GM21447 (cell line): ENCODE results near the gene SLCO4A1.

Source experiments
- ATAC-seq: cut with Tn5 transposase; IDR thresholded peaks from one replicate; pipeline ENCODE4 v1.9.1; 2021; ENCODE audit not compliant: unreplicated experiment

The SLCO4A1 gene

DNA sequence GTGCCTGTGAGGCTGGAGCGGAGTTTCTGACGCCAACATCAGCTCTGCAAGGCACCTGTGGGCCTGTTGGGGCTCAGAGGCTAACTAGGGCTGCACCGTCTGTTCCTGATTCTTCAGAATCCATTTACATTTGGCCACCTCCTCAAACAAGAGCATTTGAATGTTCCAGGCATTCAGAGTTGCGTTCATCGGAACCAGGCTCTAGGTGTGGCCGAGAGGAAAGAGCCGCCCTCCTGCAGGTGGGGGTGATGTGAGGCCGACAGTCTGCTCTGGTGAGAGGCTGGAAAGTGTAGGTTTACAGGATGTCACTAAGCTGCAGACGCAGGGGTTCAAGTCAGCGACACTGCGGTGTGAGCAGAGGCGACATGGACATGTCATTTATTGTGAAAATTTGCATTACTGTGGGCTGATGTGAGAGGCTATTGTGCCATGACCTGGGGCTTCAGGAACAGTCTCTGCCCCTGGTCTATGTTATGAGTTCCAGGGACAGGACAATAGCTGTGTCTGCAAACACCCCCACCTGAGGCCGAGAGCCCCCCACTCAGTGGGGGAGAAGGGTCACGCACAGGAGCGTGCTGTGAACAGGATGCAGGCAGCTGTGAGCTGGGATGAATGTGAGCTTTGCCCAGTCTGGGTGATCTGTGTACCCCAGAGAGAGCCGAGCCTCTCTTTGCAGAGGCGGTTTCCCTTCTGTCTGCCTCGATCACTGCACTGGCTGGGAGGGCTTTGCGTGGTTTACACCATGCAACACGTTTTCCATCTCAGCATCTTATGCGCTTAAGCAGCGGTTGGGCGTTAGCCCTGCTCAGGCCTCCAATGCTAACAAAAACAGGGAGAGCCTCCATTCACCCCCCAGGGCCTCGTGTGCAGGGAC lies 21.1 kb downstream of the SLCO4A1 start:
- no peak for ATAC-seq

DNA sequence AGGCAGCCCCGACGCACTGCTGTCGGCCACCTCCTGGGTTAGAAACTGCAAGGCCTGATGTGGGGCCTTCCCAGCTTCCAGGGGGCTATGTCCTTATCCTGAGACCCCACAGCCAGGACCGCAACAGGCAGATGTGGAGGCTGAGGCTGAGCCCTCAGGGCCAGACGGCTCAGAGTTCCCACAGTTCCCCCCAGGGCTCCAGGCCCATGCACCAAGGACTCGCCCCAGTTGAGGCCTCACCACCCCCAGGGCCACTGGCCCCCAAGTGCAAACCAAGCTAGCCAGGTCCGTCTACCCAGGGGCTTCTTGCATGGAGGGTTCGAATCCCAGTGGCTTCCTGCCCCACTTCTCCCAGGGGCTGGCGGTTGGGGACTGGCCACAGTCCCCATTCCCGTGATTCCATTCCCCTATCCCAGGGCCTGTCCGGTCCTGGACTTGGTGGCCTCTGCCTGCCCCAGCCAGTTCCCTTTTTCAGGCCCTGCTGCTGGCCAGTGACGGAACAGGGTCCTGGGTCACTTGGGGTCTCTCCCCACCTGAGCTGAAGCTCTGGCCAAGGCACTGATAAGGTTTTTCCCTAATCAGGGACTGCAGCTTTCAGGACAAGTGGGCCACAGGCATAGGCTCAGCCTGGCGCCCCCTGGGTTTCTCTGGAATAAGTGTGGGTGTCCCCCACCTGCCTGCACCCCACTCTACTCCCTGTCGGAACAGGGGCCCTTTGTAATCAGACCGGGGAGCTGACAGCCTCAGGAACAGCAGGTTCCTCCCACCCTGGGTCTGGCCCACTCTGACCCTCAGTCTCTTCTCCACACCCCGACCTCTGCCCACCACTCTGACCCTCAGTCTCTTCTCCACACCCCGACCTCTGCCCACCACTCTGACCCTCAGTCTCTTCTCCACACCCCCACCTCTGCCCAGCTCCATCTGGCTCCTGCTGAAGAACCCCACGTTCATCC lies 22.0 kb downstream of the SLCO4A1 start:
- no peak for ATAC-seq

DNA sequence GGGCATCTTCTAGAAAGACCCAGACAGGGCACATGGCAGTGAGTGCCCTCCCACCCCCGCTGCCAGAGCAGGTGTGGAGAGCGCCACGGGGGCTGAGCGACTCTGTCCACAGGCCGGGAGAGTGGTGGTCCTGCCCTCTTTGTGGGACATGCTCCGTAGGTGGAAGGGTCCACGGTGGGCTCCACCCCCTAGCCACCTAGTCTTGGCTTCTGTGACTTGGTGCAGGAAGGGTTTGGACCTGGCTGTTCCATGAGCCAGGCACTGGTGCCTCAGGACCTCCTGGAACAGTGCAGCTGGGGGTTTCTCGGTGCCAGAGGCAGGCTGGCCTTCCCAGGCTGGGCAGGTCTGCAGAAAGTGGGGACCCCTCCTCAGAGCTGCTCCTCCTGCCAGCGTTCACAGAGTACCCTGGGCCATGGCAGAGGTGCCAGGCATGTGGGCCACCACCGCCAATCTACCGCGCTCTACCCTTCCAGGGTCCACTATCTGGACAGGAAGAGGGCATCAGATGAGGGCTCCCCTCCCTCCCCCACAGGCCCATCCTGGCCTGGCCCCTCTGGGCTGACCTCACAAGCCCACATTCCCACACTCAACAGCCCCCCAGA lies 23.0 kb downstream of the SLCO4A1 start:
- ATAC-seq, result no peak

DNA sequence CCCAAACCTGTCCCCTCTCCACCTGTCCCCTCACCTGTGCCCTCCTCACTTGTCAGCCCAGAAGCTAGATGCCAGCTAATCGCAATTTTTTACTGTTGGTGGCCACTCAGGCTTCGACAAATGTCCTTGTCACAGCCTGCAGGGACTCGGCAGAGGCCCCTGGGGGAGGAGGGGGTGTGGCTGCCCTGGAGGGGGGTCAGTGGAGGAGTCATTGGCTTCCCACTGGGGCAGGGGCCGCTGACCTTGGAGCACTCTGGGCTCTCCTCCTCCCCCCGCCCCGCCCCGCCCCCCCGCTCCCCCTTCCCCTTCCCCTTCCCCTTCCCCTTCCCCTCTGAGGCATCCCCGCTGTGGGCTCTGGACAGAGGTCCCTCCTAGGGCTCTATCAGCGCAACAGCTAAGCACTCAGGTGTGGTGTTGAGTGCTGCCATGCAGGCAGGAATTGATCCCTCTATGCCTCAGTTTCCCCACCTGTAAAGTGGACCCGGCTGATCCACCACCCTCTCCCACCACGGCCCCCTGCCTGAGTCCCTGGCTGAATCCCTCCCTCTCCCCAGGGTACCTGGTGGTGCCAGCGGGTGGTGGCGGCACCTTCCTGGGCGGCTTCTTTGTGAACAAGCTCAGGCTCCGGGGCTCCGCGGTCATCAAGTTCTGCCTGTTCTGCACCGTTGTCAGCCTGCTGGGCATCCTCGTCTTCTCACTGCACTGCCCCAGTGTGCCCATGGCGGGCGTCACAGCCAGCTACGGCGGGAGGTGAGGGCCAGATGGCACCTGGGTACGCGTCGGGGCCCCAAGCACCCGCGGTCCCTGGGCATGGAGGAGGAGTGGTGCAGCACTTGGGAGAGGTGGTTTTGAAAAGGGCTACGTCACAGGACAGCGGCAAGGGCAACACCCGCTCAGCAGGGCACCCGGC lies 23.8 kb downstream of the SLCO4A1 start:
- no peak for ATAC-seq

DNA sequence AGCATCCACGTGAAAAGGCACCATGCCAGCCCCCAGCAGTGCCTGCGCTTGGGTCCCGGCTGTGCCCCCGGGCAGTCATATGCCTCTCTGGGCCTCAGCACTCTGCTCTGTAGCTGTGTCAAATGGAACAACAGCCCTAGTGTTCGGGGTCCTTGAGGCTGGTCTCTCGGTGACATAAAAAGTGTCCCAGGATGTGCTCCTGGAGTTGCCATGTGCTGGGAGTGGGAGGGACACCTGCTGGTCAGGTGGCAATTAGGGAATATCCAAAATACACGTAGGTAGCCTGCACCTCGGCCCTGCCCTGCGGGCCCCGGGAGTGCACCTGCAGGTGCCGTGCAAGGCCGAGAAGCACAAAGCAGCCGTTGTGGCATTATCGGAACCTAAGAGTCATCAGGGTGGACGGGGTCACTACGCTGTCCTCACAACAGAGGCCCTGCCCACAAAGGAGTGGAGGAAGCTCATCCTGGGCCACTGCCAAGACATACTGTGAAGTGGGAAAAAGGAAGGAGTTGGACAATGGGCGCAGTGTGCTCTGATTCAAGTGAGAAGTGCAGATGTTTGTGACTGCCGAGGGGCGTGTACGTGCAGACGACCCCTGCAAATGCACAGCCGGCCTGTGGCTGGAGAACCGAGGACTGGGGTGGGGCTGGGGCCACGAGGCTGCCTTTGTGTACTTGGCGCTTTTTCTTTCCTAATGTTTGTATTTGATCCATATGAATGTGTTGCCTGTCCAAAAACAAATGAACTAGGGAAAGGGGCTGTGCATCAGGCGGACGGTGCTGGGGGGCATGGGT lies 24.6 kb downstream of the SLCO4A1 start:
- no peak for ATAC-seq

DNA sequence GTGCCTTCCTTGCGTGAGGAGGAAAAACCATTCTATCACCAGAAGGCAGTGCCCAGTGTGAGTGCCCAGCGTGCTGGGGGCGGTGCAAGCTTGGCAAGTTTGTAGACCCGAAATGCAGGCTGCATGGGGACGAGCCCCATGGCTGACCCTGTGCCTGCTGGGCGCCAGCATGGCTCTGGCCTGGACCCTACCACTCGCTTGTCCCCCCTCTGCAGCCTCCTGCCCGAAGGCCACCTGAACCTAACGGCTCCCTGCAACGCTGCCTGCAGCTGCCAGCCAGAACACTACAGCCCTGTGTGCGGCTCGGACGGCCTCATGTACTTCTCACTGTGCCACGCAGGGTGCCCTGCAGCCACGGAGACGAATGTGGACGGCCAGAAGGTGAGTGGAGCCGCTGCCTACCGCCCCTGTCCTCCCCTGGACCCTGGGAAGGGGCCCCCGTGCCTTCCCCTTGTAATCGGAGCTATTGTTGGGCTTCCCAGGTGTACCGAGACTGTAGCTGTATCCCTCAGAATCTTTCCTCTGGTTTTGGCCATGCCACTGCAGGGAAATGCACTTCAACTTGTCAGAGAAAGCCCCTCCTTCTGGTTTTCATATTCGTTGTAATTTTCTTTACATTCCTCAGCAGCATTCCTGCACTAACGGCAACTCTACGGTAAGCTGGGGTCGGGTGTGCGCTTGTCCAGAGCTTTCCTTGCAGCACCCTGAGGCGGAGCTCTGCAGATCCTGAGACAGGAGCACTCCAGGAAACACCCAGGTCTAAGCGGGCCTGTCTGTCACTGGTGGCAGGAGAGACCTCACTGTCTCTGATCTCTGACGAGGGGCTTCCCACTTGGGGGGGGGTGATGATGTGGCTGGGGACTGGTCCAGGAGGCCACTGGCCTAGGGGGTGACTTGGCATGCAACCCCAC lies 25.5 kb downstream of the SLCO4A1 start:
- ATAC-seq, result no peak

DNA sequence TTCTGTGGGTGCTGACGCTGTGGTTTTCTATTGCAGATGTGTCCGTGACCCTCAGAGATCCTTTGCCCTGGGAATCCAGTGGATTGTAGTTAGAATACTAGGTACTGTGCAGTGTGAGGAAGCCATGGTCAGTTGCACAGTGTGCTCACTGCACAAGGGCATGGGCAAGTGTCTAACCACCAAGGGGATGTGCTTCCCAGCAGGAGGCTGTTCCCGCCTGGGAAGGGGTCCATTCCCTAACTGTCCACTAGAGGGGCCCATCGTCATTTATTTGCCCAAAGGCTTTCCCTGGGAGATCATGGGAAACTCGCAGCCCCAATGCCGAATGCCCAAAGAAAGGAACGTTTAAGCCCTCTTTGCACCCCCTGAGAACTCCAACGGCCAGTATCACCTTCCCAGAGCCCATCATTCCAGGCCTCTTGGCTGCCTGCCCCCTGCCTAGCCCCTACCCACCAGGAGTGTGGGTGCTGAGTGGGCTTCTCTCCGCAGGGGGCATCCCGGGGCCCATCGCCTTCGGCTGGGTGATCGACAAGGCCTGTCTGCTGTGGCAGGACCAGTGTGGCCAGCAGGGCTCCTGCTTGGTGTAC lies 26.2 kb downstream of the SLCO4A1 start:
- ATAC-seq, result no peak

DNA sequence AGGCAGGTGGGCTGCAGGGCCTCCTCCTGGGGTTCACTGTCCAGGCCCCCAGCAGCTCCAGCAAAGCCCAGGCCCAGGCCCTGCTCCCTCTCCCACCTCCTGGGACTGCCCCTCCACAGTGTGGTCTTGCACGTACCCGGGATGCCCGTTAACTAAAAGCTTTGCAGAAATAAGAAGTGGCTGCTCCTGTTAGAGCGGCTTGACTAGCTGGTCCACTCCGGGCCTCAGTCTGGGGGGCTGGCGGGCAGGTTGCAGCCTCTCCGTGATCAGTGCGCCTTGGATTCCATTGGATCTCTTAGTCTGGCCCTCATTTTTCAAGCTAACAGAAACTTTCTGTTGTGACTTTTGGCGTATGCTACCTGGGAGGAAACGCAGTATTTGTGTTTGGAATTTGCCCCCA lies 26.9 kb downstream of the SLCO4A1 start:
- ATAC-seq, result no peak

DNA sequence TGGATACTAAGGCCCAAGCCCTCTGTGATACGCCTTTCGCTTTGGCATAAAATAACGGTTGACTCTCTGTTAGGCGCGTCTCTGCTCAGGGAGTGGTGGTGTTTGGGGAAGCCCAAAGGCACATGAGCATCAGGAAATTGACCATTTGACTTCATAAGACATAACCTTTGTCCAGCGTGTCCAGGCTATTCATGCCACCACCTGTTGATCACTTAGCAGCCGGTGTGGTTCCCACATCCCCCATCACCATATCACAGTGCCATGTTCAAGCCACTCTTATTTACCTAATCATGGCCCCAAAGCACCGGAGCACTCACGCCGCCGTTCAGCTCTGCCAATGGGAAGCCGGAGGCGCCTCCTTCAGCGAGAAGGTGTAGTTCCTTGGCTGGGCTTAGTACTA lies 27.9 kb downstream of the SLCO4A1 start:
- no peak for ATAC-seq

DNA sequence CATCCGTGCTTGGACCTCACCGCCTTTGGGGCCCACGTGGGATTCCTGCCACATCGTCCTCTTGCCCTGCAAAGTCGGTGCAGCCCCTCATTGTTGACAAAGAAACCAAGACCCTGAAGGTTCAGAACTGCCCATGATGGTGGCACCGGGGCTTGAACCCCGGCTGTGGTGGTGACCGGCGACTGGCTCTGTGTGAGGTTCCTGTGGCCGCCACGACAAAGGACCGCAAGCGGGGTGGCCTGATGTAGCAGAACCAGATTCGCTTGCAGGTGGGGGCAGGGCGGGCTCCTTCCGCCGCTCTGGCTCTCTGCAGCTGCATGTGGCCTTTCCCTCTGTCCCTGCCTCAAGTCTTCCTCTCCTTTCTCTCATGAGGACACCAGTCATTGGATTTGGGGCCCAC lies 28.7 kb downstream of the SLCO4A1 start:
- ATAC-seq, result no peak

DNA sequence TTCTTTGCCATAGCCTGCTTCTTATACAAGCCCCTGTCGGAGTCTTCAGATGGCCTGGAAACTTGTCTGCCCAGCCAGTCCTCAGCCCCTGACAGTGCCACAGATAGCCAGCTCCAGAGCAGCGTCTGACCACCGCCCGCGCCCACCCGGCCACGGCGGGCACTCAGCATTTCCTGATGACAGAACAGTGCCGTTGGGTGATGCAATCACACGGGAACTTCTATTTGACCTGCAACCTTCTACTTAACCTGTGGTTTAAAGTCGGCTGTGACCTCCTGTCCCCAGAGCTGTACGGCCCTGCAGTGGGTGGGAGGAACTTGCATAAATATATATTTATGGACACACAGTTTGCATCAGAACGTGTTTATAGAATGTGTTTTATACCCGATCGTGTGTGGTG lies 29.5 kb downstream of the SLCO4A1 start:
- no peak for ATAC-seq

DNA sequence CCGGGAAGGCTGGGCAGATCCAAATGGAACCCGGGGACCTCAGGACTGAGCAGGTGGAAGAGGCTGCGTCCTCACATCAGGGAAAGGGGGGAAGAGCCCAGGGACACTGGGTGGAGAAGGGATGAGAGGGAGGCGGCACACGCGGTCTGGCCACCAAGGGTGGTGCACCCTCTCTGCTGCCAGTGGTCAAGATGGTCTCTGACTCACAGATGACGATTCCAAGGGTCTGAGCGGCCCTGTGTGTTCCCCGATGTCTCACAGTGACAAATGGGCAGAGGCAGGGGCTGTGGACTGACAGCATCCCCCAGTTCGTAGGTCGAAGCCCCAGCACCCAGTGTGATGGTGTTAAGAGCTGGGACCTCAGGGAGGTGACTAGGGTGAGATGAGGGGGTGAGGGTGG lies 32.1 kb downstream of the SLCO4A1 start:
- no peak for ATAC-seq

DNA sequence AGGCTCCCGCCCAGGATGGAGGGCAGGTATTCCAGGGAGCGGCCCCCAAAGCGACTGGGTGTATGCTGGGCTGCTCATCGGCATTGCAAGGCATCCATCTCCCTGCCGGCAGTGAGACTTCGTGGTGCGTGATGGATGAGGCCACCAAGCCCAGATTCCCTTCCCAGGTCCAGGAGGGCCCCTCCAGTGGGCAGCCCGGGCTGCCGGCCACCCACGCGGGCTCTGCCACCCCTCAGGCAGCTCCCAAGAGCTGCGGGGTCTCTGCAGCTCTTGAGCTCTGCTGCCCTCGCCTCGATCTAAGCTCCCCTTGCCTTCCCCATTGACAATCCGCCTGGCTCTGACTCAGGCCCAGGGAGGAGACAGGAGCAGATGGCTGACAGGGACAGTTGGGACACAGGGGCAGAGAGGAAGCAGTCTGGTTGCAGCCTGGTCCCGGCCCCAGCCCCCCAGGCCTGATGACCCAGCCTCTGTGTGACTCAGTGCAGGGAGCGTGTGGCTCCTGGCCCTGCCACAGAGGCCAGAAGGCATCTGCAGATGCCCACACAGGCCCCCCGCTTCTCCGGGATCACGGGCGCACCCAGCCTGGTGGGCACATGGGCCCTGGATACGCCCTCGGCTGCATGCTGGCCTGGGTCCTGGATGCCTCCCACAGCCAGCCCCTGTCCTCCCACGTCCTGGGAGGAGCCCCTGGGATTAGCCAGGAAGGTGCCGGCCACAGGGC lies 33.0 kb downstream of the SLCO4A1 start:
- ATAC-seq, result no peak

DNA sequence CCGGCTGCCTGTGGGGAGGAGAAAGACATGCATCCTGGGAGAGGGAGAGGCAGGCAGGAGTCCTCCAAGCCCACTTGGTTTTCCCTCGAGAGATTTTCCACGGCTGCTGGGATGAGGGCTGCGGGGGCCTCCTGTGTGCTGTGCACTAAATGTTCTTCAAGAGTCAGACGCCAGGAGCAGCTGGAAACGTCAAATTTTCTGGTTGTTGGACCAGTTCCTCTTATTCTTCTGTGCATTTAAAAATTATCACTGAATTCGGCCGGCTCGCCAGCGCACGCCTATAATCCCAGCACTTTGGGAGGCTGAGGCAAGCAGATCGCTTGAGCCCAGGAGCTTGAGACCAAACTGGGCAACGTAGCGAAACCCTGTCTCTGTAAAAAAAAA lies 33.6 kb downstream of the SLCO4A1 start:
- no peak for ATAC-seq

DNA sequence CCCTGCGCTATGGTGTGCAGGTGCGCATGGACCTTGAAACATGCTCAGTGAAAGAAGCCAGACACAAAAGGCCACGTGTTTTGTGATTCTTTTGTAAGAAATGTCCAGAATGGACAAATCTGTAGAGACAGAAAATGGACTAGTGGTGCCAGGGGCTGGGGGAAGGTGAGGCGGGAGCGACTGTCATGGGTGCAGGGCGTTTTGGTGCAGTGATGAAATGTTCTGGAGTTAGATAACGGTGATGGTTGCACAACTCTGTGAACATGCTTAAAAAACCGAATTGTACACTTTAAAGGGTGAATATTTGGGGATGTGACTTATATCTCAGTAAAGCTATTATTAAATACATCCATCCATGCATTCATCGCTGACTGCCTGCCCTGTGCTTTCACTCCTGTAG lies 34.7 kb downstream of the SLCO4A1 start:
- no peak for ATAC-seq

DNA sequence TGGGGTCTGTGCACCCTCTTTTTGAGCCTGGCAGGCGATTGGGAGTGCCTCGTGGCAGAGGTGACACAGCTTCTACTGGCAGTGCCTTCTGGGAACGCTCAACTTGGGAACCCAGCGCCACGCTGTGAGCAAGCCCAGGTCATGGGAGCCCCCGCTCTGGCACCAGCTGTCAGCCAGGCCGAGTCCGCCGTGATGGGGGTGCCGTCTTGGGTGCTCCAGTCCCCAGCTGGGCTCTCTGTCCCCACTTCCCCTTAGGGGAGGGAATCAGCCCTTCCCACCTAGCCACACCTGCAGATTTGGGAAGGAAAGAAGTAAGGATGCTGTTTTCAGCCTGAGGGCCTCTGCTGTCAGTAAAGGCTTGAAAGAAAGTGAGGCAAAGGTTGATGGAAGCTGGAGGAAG lies 35.4 kb downstream of the SLCO4A1 start:
- ATAC-seq, result no peak

DNA sequence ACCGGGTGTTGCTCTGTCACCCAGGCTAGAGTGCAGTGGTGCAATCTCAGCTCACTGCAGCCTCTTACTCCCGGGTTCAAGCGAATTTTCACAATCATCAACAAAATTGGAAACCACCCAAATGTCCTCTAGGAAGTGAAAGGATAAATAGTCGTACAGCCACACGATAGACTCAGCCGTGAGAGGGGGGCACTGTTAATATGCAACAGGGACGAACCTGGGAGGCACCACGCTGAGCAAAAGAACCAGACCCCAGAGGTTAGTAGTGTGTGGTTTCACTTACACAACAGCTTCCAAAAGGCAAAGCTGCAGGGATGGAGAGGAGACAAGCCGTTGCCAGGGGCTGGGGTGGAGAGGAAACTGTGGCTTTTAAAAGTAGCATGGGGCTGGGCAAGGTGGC lies 36.2 kb downstream of the SLCO4A1 start:
- no peak for ATAC-seq
